T-helper 2 cell treated with Interferon-gamma antibody and Interleukin-4, amounts not matched to agents 5 μg/mL and 100 μg/mL, for 36 hours (primary cell): ENCODE results near the gene SLC9C2.
"Not testable (repeated sequence)": the region's sequence is repeated elsewhere in the genome, so short reads cannot be mapped to it uniquely, and the experiment has no call there.

ENCODE experiments used
- DNase-seq: peaks from one replicate; pipeline ENCODE4 v3.0.0; 2021; ENCODE audit warnings: low spot score
- H3K27ac Mint-ChIP-seq: one replicate; pipeline ENCODE4 v1.8.0; 2021; ENCODE audit warnings: mild to moderate bottlenecking, mixed read lengths
- H3K27me3 Mint-ChIP-seq: one replicate; pipeline ENCODE4 v1.8.0; 2021; ENCODE audit warnings: low read depth, mixed read lengths
- H3K36me3 Mint-ChIP-seq: one replicate; pipeline ENCODE4 v1.8.0; 2021; ENCODE audit warnings: low read depth, mixed read lengths
- H3K4me1 Mint-ChIP-seq: one replicate; pipeline ENCODE4 v1.8.0; 2021; ENCODE audit warnings: low read depth, mixed read lengths
- H3K4me3 Mint-ChIP-seq: one replicate; pipeline ENCODE4 v1.8.0; 2022; ENCODE audit warnings: mild to moderate bottlenecking, moderate library complexity, mixed read lengths
- H3K9me3 Mint-ChIP-seq: one replicate; pipeline ENCODE4 v1.8.0; 2021; ENCODE audit warnings: mixed read lengths

The SLC9C2 gene

GRCh38 chr1:173477286-173478093 is 125.4 kb downstream of the SLC9C2 start, which contains the start of gene PRDX6:
Gene PRDX6 (plus strand): TSS chr1:173477335. CDS start chr1:173477398, 63 bp downstream.
- peak within 1 kb of the TSS; percentile 95 for H3K27ac Mint-ChIP-seq
- peak within 1 kb of the TSS; percentile 87 for H3K4me3 Mint-ChIP-seq
- peaks cover 52% of the 10 kb centered on the region for H3K4me1 Mint-ChIP-seq
- no peaks in the 10 kb centered on the region for H3K9me3 Mint-ChIP-seq
- no peaks in the 10 kb centered on the region for H3K27me3 Mint-ChIP-seq
- DNase-seq = peak; percentile 79
- H3K36me3 Mint-ChIP-seq = peaks cover 43% of the 10 kb centered on the region

GRCh38 chr1:173476665-173477285 is 126.1 kb downstream of the SLC9C2 start:
- Mint-ChIP-seq H3K9me3 (peaks cover 5% of the 10 kb centered on the region), H3K36me3 (peaks cover 43% of the 10 kb centered on the region), H3K4me1 (peaks cover 49% of the 10 kb centered on the region), H3K4me3 (peak overlapping the region; percentile 87), H3K27ac (peak overlapping the region; percentile 95), H3K27me3 (no peaks in the 10 kb centered on the region)
- peak; percentile 81 for DNase-seq

- DNase-seq = peak; percentile 13
- Mint-ChIP-seq H3K4me3 (peak overlapping the region; percentile 85), H3K27ac (peak overlapping the region; percentile 95), H3K36me3 (peaks cover 44% of the 10 kb centered on the region), H3K9me3 (peaks cover 11% of the 10 kb centered on the region), H3K27me3 (no peaks in the 10 kb centered on the region), H3K4me1 (peaks cover 49% of the 10 kb centered on the region)
Measured at GRCh38 chr1:173476197-173476664, 126.6 kb downstream of the SLC9C2 start.

- Mint-ChIP-seq H3K9me3 (peaks cover 11% of the 10 kb centered on the region), H3K4me3 (peak overlapping the region; percentile 85), H3K4me1 (peaks cover 49% of the 10 kb centered on the region), H3K27me3 (no peaks in the 10 kb centered on the region), H3K27ac (peak overlapping the region; percentile 95), H3K36me3 (peaks cover 47% of the 10 kb centered on the region)
- DNase-seq = peak; percentile 14
Measured at GRCh38 chr1:173475564-173476196, 127.2 kb downstream of the SLC9C2 start.

GRCh38 chr1:173474780-173475421 is 128.0 kb downstream of the SLC9C2 start:
- H3K27ac Mint-ChIP-seq, H3K27me3 Mint-ChIP-seq, DNase-seq: not testable (repeated sequence)
- Mint-ChIP-seq H3K4me3 (peak overlapping the region; percentile 85), H3K9me3 (peaks cover 17% of the 10 kb centered on the region), H3K36me3 (peaks cover 48% of the 10 kb centered on the region), H3K4me1 (peaks cover 43% of the 10 kb centered on the region)

- H3K27me3 Mint-ChIP-seq = no peaks in the 10 kb centered on the region
- peak overlapping the region; percentile 21 for H3K4me3 Mint-ChIP-seq
- no peak for DNase-seq
- peaks cover 20% of the 10 kb centered on the region for H3K9me3 Mint-ChIP-seq
- H3K4me1 Mint-ChIP-seq = peaks cover 38% of the 10 kb centered on the region
- no peak overlapping the region for H3K27ac Mint-ChIP-seq
- peaks cover 48% of the 10 kb centered on the region for H3K36me3 Mint-ChIP-seq
Measured at GRCh38 chr1:173474097-173474779, 128.6 kb downstream of the SLC9C2 start.

GRCh38 chr1:173473599-173474011 is 129.3 kb downstream of the SLC9C2 start:
- DNase-seq = no peak
- H3K4me1 Mint-ChIP-seq = peaks cover 33% of the 10 kb centered on the region

GRCh38 chr1:173470608-173471007 is 132.3 kb downstream of the SLC9C2 start:
- H3K9me3 Mint-ChIP-seq = peaks cover 41% of the 10 kb centered on the region
- H3K27me3 Mint-ChIP-seq = no peaks in the 10 kb centered on the region

More at GRCh38 chr1:173473599-173474011, 129.3 kb downstream of the SLC9C2 start:
- Mint-ChIP-seq H3K27ac (no peak overlapping the region), H3K36me3 (peaks cover 53% of the 10 kb centered on the region), H3K9me3 (peaks cover 21% of the 10 kb centered on the region), H3K27me3 (no peaks in the 10 kb centered on the region), H3K4me3 (no peak overlapping the region)

GRCh38 chr1:173469656-173470055 is 133.2 kb downstream of the SLC9C2 start:
- Mint-ChIP-seq H3K27me3 (no peaks in the 10 kb centered on the region), H3K9me3 (peaks cover 48% of the 10 kb centered on the region), H3K36me3 (peaks cover 75% of the 10 kb centered on the region), H3K4me1 (peaks cover 10% of the 10 kb centered on the region), H3K27ac (no peak overlapping the region), H3K4me3 (no peak overlapping the region)
- no peak for DNase-seq

More at GRCh38 chr1:173470608-173471007, 132.3 kb downstream of the SLC9C2 start:
- Mint-ChIP-seq H3K36me3 (peaks cover 71% of the 10 kb centered on the region), H3K27ac (no peak overlapping the region), H3K4me1 (peaks cover 17% of the 10 kb centered on the region), H3K4me3 (no peak overlapping the region)
- no peak for DNase-seq

- peaks cover 82% of the 10 kb centered on the region for H3K36me3 Mint-ChIP-seq
- no peaks in the 10 kb centered on the region for H3K27me3 Mint-ChIP-seq
- H3K27ac Mint-ChIP-seq = no peak overlapping the region
- no peak for DNase-seq
- peaks cover 4% of the 10 kb centered on the region for H3K4me1 Mint-ChIP-seq
- H3K9me3 Mint-ChIP-seq = peaks cover 68% of the 10 kb centered on the region
- no peak overlapping the region for H3K4me3 Mint-ChIP-seq
Measured at GRCh38 chr1:173467426-173467825, 135.4 kb downstream of the SLC9C2 start.

GRCh38 chr1:173464185-173464584 is 138.7 kb downstream of the SLC9C2 start:
- H3K9me3 Mint-ChIP-seq = peaks cover 53% of the 10 kb centered on the region
- not testable (repeated sequence) for DNase-seq, H3K4me1 Mint-ChIP-seq, H3K27ac Mint-ChIP-seq, H3K27me3 Mint-ChIP-seq, H3K4me3 Mint-ChIP-seq
- peaks cover 73% of the 10 kb centered on the region for H3K36me3 Mint-ChIP-seq

- not testable (repeated sequence) for H3K27me3 Mint-ChIP-seq
Measured at GRCh38 chr1:173462666-173463065, 140.2 kb downstream of the SLC9C2 start.

GRCh38 chr1:173459885-173460284 is 143.0 kb downstream of the SLC9C2 start:
- Mint-ChIP-seq H3K27ac (no peak overlapping the region), H3K4me1 (peaks cover 18% of the 10 kb centered on the region), H3K4me3 (no peak overlapping the region), H3K27me3 (no peaks in the 10 kb centered on the region), H3K36me3 (peaks cover 66% of the 10 kb centered on the region), H3K9me3 (peaks cover 25% of the 10 kb centered on the region)
- no peak for DNase-seq

More at GRCh38 chr1:173462666-173463065, 140.2 kb downstream of the SLC9C2 start:
- not testable (repeated sequence) for DNase-seq, H3K27ac Mint-ChIP-seq, H3K4me3 Mint-ChIP-seq, H3K4me1 Mint-ChIP-seq
- Mint-ChIP-seq H3K9me3 (peaks cover 49% of the 10 kb centered on the region), H3K36me3 (peaks cover 71% of the 10 kb centered on the region)
